Measurements from ENCODE around the gene IFITM5.
"Not testable (repeated sequence)": the region's sequence is repeated elsewhere in the genome, so short reads cannot be mapped to it uniquely, and the experiment has no call there.

- TF ChIP-seq CTCF (conservative IDR thresholded peaks at IDR 0.05; ENCODE audit: low read depth, low read length); POLR2A (IDR thresholded peaks at IDR 0.05; ENCODE audit: low read depth, low read length); MAZ (IDR thresholded peaks at IDR 0.05; ENCODE audit: borderline replicate concordance, low read depth, low read length); MAFK (IDR thresholded peaks at IDR 0.05; ENCODE audit: low read depth, low read length); MXI1 (IDR thresholded peaks at IDR 0.05; ENCODE audit: borderline replicate concordance, low read depth, low read length); USF2 (IDR thresholded peaks at IDR 0.05; ENCODE audit: low read depth, low read length); RFX5 (IDR thresholded peaks at IDR 0.05; ENCODE audit: low read depth, low read length): not testable (repeated sequence)
Measured at GRCh38 chr11:286977-287820, 12.1 kb downstream of the IFITM5 start.
